NCI-H1092 treated with DMSO at 0.1 percent for 48 hours (cell line): ENCODE results near the gene G0S2.
A peak's percentile ranks its signal among the peaks of the same experiment; 100 is the strongest.
"Not testable (repeated sequence)": the region's sequence is repeated elsewhere in the genome, so short reads cannot be mapped to it uniquely, and the experiment has no call there.

ENCODE experiments used
- DNase-seq: peaks from one replicate; lab custom pipeline; 2025; lab: John Stamatoyannopoulos, UW

Gene G0S2

GRCh38 chr1:209678981-209679539 lies 3.8 kb downstream of the G0S2 start:
- no peak for DNase-seq

- no peak for DNase-seq
These were observed 10.6 kb downstream of the G0S2 start for GRCh38 chr1:209685821-209686220.

- DNase-seq = no peak
These were observed 11.1 kb downstream of the G0S2 start for GRCh38 chr1:209686322-209686721.

- no peak for DNase-seq
These were observed 13.6 kb downstream of the G0S2 start for GRCh38 chr1:209688746-209689234.

GRCh38 chr1:209689477-209689876 lies 14.3 kb downstream of the G0S2 start:
- no peak for DNase-seq

GRCh38 chr1:209691237-209691636 lies 16.0 kb downstream of the G0S2 start:
- no peak for DNase-seq

GRCh38 chr1:209692296-209692695 lies 17.1 kb downstream of the G0S2 start:
- no peak for DNase-seq

GRCh38 chr1:209692745-209693504 lies 17.7 kb downstream of the G0S2 start:
- peak; percentile 77 for DNase-seq

GRCh38 chr1:209696673-209697072 lies 21.5 kb downstream of the G0S2 start:
- no peak for DNase-seq

- DNase-seq = no peak
These were observed 21.9 kb downstream of the G0S2 start for GRCh38 chr1:209697126-209697525.

GRCh38 chr1:209700686-209701085 lies 25.5 kb downstream of the G0S2 start:
- not testable (repeated sequence) for DNase-seq

GRCh38 chr1:209702832-209703231 lies 27.6 kb downstream of the G0S2 start:
- no peak for DNase-seq

- DNase-seq = no peak
These were observed 28.8 kb downstream of the G0S2 start for GRCh38 chr1:209703834-209704504.

GRCh38 chr1:209704584-209704983 lies 29.4 kb downstream of the G0S2 start, which contains the start of gene HSD11B1:
Gene HSD11B1 (plus strand): TSS chr1:209704846. CDS start chr1:209704943, 97 bp downstream.
- no peak for DNase-seq

GRCh38 chr1:209705033-209705598 lies 29.9 kb downstream of the G0S2 start:
- no peak for DNase-seq

GRCh38 chr1:209706622-209707021 lies 31.4 kb downstream of the G0S2 start:
- no peak for DNase-seq

GRCh38 chr1:209707308-209707707 lies 32.1 kb downstream of the G0S2 start:
- no peak for DNase-seq

- no peak for DNase-seq
These were observed 33.1 kb downstream of the G0S2 start for GRCh38 chr1:209708297-209708696.

- no peak for DNase-seq
These were observed 34.9 kb downstream of the G0S2 start for GRCh38 chr1:209710093-209710492.

- DNase-seq = no peak
These were observed 35.6 kb downstream of the G0S2 start for GRCh38 chr1:209710847-209711246.

GRCh38 chr1:209714338-209714737 lies 39.1 kb downstream of the G0S2 start:
- no peak for DNase-seq

- no peak for DNase-seq
These were observed 40.1 kb downstream of the G0S2 start for GRCh38 chr1:209715314-209715713.

GRCh38 chr1:209717818-209718217 lies 42.6 kb downstream of the G0S2 start:
- no peak for DNase-seq
